Thyroid gland (tissue), 4 donors: ENCODE results near the gene FSTL4.

Experiments
- CTCF ChIP-seq, 6 experiments: fragments of 200-600 bp in 3 of 6; fragments of 450-650 bp in 3 of 6; sonication (generic) in 3 of 6; IDR thresholded peaks; one replicate each; pipeline ENCODE4 v1.5.1; 2016 to 2019; ENCODE audit warnings: antibody characterized with exemption in 6 of 6, mild to moderate bottlenecking in 2 of 6, inconsistent platforms in 1 of 6, moderate library complexity in 1 of 6
- POLR2A ChIP-seq, 2 donors: fragments of 450-650 bp; IDR thresholded peaks; one replicate each; pipeline ENCODE4 v1.6.1; 2017; ENCODE audit warnings: antibody characterized with exemption in 2 of 2, mild to moderate bottlenecking in 2 of 2, moderate library complexity in 1 of 2

- TF ChIP-seq POLR2A (IDR thresholded peaks at IDR 0.05) (no peak), CTCF (IDR thresholded peaks at IDR 0.05) (no peak)
Measured at GRCh38 chr5:133265257-133265656, 347.1 kb downstream of the FSTL4 start.
